ENCODE results near the gene GALNT12.

GALNT12 gene

DNA sequence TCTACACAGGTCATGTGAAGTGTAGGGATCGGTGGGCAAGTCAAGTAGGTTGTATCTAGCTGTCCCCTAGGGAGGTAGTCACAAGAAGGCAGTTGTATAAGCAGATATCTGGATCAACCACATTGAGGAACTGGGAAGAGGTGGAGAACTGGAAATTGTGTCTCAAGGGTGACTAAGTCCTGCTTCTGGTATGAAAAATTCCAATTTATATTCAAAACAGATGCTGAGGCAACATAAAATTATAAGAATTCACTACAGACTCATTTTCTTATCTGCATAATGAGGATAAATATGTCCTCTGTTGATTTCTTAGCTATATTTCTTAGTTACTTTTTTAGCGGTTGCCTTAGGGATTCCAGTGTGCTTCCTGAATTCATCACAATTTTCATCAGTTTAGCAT is 46.8 kb downstream of the GALNT12 start:
- no peak overlapping the region for H3K4me3 ChIP-seq (ENCODE audit: low read depth, low read length)
- DNase-seq (ENCODE audit: low read depth), result no peak
- TF ChIP-seq, protein P1, sequence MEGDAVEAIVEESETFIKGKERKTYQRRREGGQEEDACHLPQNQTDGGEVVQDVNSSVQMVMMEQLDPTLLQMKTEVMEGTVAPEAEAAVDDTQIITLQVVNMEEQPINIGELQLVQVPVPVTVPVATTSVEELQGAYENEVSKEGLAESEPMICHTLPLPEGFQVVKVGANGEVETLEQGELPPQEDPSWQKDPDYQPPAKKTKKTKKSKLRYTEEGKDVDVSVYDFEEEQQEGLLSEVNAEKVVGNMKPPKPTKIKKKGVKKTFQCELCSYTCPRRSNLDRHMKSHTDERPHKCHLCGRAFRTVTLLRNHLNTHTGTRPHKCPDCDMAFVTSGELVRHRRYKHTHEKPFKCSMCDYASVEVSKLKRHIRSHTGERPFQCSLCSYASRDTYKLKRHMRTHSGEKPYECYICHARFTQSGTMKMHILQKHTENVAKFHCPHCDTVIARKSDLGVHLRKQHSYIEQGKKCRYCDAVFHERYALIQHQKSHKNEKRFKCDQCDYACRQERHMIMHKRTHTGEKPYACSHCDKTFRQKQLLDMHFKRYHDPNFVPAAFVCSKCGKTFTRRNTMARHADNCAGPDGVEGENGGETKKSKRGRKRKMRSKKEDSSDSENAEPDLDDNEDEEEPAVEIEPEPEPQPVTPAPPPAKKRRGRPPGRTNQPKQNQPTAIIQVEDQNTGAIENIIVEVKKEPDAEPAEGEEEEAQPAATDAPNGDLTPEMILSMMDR (IDR thresholded peaks at IDR 0.05; ENCODE audit: insufficient read depth, low read depth, low read length, missing control alignments), result no peak

DNA sequence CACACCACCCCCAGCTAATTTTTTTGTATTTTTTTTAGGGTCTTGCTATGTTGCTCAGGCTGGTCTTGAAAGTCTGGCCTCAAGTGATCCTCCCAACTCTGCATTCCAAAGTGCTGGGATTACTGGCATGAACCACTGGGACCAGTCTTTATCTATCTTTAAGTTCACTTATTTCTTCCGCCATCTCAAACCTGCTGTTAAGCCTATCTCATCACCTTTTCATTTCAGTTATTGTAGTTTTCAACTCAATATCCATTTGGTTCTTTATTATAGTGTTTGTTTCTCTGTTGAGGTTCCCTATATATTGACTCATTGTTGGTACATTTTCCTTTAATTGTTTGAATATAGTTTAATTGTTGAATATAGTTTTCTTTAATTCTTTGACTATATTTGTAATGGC is 48.1 kb downstream of the GALNT12 start:
- TF ChIP-seq, protein P1 (IDR thresholded peaks at IDR 0.05; ENCODE audit: insufficient read depth, low read depth, low read length, missing control alignments), result no peak
- no peak for DNase-seq (ENCODE audit: low read depth)
- no peak overlapping the region for H3K4me3 ChIP-seq (ENCODE audit: low read depth, low read length)

DNA sequence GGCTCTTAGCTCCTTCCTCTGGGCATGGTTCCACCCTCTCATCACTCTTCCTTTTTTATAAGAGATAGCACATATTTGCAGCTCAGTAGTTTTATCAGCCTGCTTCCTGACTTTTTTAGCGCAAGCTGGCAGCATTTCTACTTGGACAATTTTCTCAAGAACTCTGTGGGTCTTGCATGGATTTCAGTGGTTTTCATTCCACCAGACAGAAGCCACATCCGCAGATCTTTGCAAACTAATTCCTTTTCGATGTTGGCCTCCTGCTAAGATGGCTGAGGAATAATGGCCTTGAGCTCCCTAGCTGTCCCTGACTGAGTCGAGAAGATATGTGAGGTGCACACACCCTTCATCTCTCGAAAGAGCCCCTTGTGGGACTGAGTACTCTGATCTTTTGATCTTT is 49.5 kb downstream of the GALNT12 start:
- DNase-seq (ENCODE audit: low read depth), result no peak
- no peak overlapping the region for H3K4me3 ChIP-seq (ENCODE audit: low read depth, low read length)
- TF ChIP-seq, protein P1 (IDR thresholded peaks at IDR 0.05; ENCODE audit: insufficient read depth, low read depth, low read length, missing control alignments), result no peak

DNA sequence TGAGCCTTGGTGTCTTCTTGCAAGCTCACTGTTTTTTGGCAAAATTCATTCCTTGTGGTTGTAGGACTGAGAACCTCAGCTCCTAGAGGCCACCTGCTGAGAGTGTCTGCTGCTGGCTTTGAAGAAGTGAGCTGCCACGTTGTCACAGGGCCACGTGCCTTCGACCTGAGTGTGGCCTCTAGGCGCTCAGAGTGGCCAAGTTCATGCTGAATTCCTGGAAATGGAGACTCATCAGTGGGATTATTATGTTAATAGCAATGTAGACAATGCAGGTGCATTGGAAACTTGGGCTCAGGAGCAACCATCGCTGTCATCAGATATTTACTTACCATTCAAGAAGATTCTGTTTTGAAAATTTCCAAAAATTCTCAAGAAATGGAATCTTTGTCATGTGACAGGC is 52.5 kb downstream of the GALNT12 start:
- DNase-seq (ENCODE audit: low read depth), result no peak
- no peak overlapping the region for H3K4me3 ChIP-seq (ENCODE audit: low read depth, low read length)
- TF ChIP-seq, protein P1 (IDR thresholded peaks at IDR 0.05; ENCODE audit: insufficient read depth, low read depth, low read length, missing control alignments), result no peak

DNA sequence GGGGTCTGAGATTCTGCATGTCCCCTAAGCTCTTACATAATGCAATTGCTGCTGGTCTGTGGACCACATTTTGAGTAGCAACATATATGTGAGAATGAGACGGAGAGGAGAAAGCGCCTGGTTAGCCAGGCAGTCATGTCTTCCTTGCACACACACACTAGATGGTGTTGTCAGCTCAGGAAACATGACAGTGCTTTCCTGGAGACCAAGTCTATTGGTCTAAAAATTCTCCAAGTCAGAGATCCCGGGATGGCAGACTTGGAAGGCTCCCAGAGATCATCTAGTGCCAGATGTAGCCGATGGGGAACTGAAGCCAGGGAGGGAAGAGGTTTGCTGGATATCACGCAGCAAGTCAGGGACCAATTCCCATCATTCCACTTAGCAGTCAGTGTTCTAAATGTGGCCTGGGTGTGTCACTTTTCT is 53.4 kb downstream of the GALNT12 start:
- DNase-seq (ENCODE audit: low read depth), result peak; percentile 9
- TF ChIP-seq, protein P1 (IDR thresholded peaks at IDR 0.05; ENCODE audit: insufficient read depth, low read depth, low read length, missing control alignments), result no peak

DNA sequence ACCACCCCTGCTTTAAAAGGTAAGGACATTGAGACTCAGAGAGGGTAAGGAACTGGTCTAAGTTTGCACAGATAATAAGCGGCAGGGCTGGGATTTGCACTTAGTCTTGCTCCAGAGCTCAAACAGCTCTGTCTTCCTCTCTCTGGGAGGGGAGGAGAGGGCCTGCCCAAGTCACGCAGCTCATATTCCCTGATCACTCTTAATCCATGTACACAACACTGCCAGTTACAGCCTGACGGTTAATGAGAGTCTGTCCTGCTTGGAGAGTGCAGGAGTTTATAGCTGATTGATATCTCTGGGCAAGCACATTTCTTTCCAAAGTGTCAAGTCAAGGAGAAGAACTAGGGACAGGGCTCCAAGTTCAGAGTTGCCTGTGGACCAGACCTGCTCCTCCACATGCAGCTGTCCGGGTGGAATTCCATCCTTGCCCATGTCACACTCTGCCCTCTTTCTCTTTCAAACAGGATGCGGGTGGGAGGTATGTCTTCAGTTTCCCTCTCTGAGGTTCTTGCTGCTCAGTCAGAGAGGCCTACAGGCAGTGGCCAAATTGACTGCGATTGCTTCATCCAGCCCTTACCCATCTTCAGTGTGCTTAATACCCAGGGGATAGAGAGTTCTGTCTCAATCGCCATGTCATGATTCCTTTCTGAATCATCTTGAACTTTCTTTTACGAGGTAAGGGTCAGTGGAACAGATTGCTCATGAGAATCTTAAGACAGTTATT is 54.5 kb downstream of the GALNT12 start:
- peak; percentile 11 for DNase-seq (ENCODE audit: low read depth)
- TF ChIP-seq, protein P1 (IDR thresholded peaks at IDR 0.05; ENCODE audit: insufficient read depth, low read depth, low read length, missing control alignments), result no peak
- no peak overlapping the region for H3K4me3 ChIP-seq (ENCODE audit: low read depth, low read length)

More for the DNA sequence above, 53.4 kb downstream of the GALNT12 start:
- H3K4me3 ChIP-seq (ENCODE audit: low read depth, low read length), result no peak overlapping the region

DNA sequence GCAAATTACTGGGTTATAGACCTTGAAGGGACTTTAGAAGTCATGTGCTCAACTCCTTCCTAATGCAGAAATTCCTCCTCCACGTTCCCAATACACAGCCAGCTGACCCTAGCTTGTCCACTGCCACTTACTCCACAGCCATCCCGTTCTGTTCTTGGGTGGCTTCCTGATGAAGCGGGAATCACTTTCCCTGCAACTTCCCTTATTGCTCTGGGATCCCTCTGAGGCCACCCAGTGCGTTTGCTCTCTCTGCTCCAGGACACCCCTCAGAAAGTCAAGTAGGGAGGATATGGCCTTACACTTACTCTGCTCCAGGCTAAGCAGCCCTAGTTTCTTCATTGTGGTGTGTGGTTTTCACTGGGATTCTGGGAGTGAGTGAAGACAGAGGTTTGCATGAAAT is 55.5 kb downstream of the GALNT12 start:
- no peak for DNase-seq (ENCODE audit: low read depth)
- TF ChIP-seq, protein P1 (IDR thresholded peaks at IDR 0.05; ENCODE audit: insufficient read depth, low read depth, low read length, missing control alignments), result no peak
- no peak overlapping the region for H3K4me3 ChIP-seq (ENCODE audit: low read depth, low read length)

All from GM12865 (cell line).